Subcutaneous adipose tissue (tissue), 4 donors: Measurements from ENCODE around the gene STMN1. TPM values are rescaled to one million over a fixed set of nuclear protein-coding genes. Genes with fewer than 3 reads are reported as not detected.

ENCODE experiments used
- total RNA-seq, 4 donors: library from RNA; depleted of rRNA; stranded (reverse); fragments of >200 nt; gene quantifications; one replicate each; pipeline ENCODE4 v1.1.0, GENCODE V29; 2016
- TF ChIP-seq, protein P1 (sequence below): fragments of 450-650 bp; IDR thresholded peaks from one replicate; pipeline ENCODE4 v1.5.1; 2016; ENCODE audit warnings: low read depth, mild to moderate bottlenecking, control low read depth, antibody characterized with exemption, moderate library complexity

STMN1 gene
- total RNA-seq, 4 donors from 2014 or later: 20.3 to 89.6 (median 32.0) TPM

GRCh38 chr1:25876693-25877077 is 29.5 kb downstream of the STMN1 start:
- TF ChIP-seq, protein P1, sequence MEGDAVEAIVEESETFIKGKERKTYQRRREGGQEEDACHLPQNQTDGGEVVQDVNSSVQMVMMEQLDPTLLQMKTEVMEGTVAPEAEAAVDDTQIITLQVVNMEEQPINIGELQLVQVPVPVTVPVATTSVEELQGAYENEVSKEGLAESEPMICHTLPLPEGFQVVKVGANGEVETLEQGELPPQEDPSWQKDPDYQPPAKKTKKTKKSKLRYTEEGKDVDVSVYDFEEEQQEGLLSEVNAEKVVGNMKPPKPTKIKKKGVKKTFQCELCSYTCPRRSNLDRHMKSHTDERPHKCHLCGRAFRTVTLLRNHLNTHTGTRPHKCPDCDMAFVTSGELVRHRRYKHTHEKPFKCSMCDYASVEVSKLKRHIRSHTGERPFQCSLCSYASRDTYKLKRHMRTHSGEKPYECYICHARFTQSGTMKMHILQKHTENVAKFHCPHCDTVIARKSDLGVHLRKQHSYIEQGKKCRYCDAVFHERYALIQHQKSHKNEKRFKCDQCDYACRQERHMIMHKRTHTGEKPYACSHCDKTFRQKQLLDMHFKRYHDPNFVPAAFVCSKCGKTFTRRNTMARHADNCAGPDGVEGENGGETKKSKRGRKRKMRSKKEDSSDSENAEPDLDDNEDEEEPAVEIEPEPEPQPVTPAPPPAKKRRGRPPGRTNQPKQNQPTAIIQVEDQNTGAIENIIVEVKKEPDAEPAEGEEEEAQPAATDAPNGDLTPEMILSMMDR: no peak

- TF ChIP-seq, protein P1: no peak
Observed at GRCh38 chr1:25875856-25876692, 30.1 kb downstream of the STMN1 start.

DNA sequence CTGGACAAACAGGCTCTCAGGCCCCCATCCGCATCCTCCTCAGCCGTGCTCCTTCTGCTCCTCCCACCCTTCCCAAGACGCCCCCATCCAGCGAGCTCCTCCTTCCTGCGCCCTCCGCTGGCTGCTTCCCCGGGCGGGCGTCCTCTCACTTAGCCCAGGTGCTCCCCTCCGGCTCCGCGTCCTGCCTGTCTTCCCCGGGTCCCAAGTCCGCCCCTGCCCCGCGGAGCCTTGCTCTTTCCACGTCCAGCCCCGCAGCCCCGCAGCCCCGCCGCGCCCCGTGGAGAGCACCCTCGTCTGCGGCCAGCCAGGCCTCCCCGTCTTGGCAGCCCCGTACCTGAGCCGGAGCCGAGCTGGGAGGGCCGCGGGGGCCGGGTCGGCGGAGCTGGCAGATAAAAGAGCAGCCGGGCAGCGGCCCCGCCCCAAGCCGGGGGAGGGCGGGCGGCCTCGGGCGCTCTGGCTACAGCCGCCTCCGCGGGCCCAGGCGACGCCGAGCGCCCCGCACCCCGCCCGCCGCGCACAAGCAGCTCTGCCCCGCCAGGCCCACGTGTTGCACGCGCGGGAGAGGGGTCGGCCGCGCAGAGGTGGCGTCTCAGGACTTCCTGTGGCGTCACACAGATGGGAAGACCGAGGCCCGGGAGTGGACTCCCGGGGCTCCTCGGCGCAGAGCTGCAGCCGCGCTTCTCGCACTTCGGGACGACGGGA is 30.9 kb downstream of the STMN1 start, which contains the start of gene PAQR7:
Gene PAQR7 (minus strand): TSS at position 555 of the 702 bp plus-strand sequence. CDS start 11,869 bp downstream, outside the sequence.
- TF ChIP-seq, protein P1: no peak

DNA sequence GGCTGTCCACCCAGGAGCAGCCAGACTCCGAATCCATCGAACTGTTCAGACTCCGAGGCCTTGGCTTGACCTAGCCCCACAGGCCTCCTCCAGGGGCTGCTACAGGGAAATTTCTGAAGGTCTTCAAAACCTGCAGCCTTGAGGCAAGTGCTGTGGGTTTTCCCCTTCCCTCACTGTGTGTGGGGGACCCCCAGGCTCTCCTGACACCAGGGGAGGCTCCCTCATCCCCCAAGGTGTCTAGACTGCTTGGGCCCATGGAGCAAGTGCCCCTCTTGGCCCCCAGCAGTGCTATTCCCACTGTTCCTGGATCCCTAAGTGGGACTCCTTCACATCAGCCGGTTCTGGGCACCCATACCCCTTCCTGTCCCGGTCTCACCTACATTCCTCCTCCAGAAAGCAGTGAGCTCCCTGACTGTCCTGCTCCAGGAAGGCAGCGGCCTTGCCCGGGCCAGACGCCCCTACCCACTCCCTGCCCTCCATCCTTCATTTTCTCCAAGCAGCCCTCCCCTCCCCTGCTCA is 31.5 kb downstream of the STMN1 start:
- TF ChIP-seq, protein P1: no peak

DNA sequence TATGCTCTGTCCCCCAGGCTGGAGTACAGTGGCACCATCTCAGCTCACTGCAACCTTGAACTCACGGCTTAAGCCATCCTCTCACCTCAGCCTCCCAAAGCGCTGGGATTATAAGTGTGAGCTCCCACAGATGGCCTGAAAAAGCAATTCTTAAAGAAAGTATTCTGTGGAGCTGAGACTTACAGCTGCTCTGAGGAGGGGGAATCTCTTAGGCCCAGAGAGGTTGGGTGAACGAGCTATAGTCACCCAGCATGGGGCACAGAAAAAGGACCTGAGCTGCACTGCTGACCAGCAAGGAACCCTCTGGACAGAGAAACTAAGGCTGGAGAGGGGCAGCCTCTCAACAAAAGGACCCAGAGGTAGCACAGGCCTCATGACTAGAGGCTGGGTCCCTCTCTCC is 32.0 kb downstream of the STMN1 start:
- TF ChIP-seq, protein P1: no peak

- TF ChIP-seq, protein P1: no peak
Observed at GRCh38 chr1:25873120-25873519, 33.1 kb downstream of the STMN1 start.

GRCh38 chr1:25872713-25873112 is 33.5 kb downstream of the STMN1 start:
- TF ChIP-seq, protein P1: no peak
